HFFc6 (cell line): ENCODE data around the gene COQ8B. TPM values are rescaled to one million over a fixed set of nuclear protein-coding genes. Genes with fewer than 3 reads are reported as not detected.
"Not testable (repeated sequence)": the region's sequence is repeated elsewhere in the genome, so short reads cannot be mapped to it uniquely, and the experiment has no call there.

ENCODE experiments used
- DNase-seq: peaks from one replicate; pipeline ENCODE4 v3.0.0-alpha.2; 2018
- H3K27ac Mint-ChIP-seq: 2 replicates; pipeline ENCODE4 v1.8.0; 2020; ENCODE audit warnings: mild to moderate bottlenecking, mixed read lengths
- H3K27me3 Mint-ChIP-seq: 2 replicates; pipeline ENCODE4 v1.8.0; 2021; ENCODE audit warnings: mild to moderate bottlenecking, moderate library complexity, mixed read lengths; ENCODE audit not compliant: insufficient read depth
- H3K36me3 Mint-ChIP-seq: 2 replicates; pipeline ENCODE4 v1.8.0; 2021; ENCODE audit warnings: low read depth, mixed read lengths
- H3K4me1 Mint-ChIP-seq: 2 replicates; pipeline ENCODE4 v1.8.0; 2020; ENCODE audit warnings: low read depth, mixed read lengths
- H3K4me3 Mint-ChIP-seq: 2 replicates; pipeline ENCODE4 v1.8.0; 2020; ENCODE audit warnings: mild to moderate bottlenecking, moderate library complexity, mixed read lengths
- H3K9me3 Mint-ChIP-seq: 2 replicates; pipeline ENCODE4 v1.8.0; 2020; ENCODE audit warnings: mild to moderate bottlenecking, mixed read lengths
- long read RNA-seq: library from polyadenylated mRNA; unstranded; transcript quantifications from one replicate; pipeline ENCODE4 v2.0.0, GENCODE V29; 2019
- total RNA-seq, 6 experiments: library from RNA; stranded (reverse); fragmentation: NEBNext Ultra II Directional; extraction: Animal tissue kit (Norgen Biotek cat#: 25700); gene quantifications; 2 replicates in 1 of 6; 3 replicates in 5 of 6; pipeline ENCODE4 v1.2.3, GENCODE V29; 2021
- TF ChIP-seq, protein P1 (sequence below): fragments of 200-600 bp; sonication (generic); IDR thresholded peaks from 2 replicates; pipeline ENCODE4 v1.5.0; 2021; ENCODE audit warnings: antibody characterized with exemption, mild to moderate bottlenecking

COQ8B gene
- 10 to 100 TPM; 19.8 to 28.6 (median 23.6) TPM for total RNA-seq
- long read RNA-seq, partial matches to known transcripts, result 6 of 22 reads
- long read RNA-seq, other reads (novel, unspliced or antisense), result 15 of 22 reads

DNA sequence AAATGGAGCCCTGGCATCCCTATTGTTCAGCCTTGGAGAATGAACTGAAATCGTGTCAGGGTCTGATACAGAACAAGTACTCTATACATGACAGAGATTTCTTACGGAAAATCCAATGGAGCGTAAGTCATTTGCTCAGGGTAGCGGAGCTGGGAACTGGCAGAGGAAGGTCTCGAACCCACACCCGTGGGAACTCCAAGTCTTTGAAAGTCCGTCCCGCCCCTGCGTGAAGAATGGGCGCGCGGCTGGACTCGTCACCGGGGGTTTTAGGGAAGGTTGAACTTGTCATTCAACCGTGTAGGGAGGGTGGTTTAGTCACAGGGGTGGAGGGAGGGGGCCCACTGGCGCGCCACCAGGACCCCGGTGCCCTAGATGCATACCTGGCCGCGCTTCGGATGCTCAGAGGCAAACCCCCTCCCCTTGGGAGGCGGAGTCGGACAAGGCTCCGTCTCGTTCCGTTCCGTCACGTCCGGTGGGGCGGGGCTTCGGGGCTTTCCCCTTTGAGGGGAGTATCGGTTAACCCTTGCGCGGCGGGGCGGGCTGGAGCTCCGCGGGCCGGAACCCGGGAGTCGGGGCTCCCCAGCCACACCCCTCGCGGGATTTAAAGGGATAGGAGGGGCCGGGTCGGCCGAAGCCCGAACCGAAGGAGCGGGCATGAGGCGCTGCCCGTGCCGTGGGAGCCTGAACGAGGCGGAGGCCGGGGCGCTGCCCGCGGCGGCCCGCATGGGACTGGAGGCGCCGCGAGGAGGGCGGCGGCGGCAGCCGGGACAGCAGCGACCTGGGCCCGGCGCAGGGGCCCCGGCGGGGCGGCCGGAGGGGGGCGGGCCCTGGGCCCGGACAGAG is at the start of gene COQ8B, which contains the start of gene ITPKC:
TSS of gene COQ8B (minus strand) at position 405 of the 843 bp plus-strand sequence. CDS start 2,254 bp downstream, outside the sequence.
TSS of gene ITPKC (plus strand) at position 631 of the 843 bp plus-strand sequence. CDS start at position 655, 24 bp downstream.
- peaks cover 14% of the 10 kb centered on the region for H3K36me3 Mint-ChIP-seq
- peak; percentile 95 for DNase-seq
- H3K27ac Mint-ChIP-seq, result peak within 1 kb of the TSS; percentile 100
- TF ChIP-seq, protein P1, sequence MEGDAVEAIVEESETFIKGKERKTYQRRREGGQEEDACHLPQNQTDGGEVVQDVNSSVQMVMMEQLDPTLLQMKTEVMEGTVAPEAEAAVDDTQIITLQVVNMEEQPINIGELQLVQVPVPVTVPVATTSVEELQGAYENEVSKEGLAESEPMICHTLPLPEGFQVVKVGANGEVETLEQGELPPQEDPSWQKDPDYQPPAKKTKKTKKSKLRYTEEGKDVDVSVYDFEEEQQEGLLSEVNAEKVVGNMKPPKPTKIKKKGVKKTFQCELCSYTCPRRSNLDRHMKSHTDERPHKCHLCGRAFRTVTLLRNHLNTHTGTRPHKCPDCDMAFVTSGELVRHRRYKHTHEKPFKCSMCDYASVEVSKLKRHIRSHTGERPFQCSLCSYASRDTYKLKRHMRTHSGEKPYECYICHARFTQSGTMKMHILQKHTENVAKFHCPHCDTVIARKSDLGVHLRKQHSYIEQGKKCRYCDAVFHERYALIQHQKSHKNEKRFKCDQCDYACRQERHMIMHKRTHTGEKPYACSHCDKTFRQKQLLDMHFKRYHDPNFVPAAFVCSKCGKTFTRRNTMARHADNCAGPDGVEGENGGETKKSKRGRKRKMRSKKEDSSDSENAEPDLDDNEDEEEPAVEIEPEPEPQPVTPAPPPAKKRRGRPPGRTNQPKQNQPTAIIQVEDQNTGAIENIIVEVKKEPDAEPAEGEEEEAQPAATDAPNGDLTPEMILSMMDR, result peak; percentile 13; the same call in 1 of the 2 replicates
- peaks cover 3% of the 10 kb centered on the region for H3K27me3 Mint-ChIP-seq
- H3K4me3 Mint-ChIP-seq, result peak within 1 kb of the TSS; percentile 97
- H3K9me3 Mint-ChIP-seq, result no peaks in the 10 kb centered on the region
- peaks cover 57% of the 10 kb centered on the region for H3K4me1 Mint-ChIP-seq

DNA sequence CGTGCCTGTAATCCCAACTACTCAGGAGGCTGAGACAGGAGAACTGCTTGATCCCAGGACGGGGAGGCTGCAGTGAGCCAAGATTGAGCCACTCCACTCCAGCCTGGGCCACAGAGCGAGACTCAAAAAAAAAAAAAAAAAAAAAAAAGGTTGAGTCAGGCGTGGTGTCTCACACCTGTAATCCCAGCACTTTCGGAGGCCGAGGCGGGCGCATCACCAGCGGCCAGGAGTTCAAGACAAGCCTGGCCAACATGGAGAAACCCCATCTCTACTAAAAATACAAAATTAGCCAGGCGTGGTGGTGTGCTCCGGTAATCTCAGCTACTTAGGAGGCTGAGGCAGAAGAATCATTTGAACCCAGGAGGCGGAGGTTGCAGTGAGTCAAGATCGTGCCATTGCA is 49.7 kb upstream of the COQ8B start:
- H3K27me3 Mint-ChIP-seq, DNase-seq, H3K9me3 Mint-ChIP-seq, H3K4me1 Mint-ChIP-seq, H3K4me3 Mint-ChIP-seq, H3K27ac Mint-ChIP-seq: not testable (repeated sequence)
- peaks cover 33% of the 10 kb centered on the region for H3K36me3 Mint-ChIP-seq

DNA sequence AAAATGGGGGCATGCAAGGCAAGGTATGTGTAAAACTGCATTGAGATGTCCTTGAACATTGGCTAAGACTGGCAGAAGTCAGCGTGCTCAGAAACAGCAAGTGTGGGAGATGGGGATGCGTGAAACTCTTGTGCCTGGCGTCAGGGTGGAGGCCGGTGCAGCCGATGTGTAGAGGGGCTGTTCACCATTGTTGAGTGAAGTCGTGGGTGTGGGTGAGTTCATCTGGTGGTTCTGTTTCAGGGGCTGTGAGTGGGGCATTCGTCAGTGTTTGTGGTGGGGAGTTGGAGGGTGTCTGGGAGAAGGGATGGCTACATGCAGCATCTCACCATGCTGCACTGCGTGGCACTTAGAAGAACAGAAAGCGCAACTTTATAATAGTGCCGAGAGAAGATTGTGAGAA is 47.3 kb upstream of the COQ8B start:
- Mint-ChIP-seq H3K27ac (no peak overlapping the region), H3K9me3 (no peaks in the 10 kb centered on the region), H3K36me3 (peaks cover 42% of the 10 kb centered on the region), H3K27me3 (peaks cover 3% of the 10 kb centered on the region; the same call in 1 of the 2 replicates), H3K4me1 (no peaks in the 10 kb centered on the region), H3K4me3 (no peak overlapping the region)
- TF ChIP-seq, protein P1, result no peak
- no peak for DNase-seq

DNA sequence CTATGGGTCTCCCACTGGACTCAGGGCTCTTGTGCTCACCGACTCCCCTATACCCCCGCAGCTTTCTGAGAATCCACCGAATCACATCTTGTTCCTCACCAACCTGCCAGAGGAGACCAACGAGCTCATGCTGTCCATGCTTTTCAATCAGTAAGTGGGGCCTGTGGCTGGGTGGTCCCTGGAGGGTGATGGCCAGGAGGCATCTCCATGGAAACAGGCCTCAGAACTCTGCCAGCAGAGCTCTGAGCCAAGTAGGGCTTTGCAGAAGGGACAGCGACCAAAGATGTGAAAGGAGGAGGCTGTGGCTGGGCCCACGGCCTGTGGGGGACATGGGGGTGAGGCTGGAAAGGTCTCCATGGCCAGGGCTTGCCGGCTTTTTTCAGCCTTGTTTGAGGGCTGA is 46.8 kb upstream of the COQ8B start:
- Mint-ChIP-seq H3K27ac (no peak overlapping the region), H3K36me3 (peaks cover 43% of the 10 kb centered on the region), H3K4me1 (no peaks in the 10 kb centered on the region), H3K27me3 (peaks cover 3% of the 10 kb centered on the region; the same call in 1 of the 2 replicates), H3K9me3 (no peaks in the 10 kb centered on the region), H3K4me3 (no peak overlapping the region)
- no peak for DNase-seq
- TF ChIP-seq, protein P1, result no peak

DNA sequence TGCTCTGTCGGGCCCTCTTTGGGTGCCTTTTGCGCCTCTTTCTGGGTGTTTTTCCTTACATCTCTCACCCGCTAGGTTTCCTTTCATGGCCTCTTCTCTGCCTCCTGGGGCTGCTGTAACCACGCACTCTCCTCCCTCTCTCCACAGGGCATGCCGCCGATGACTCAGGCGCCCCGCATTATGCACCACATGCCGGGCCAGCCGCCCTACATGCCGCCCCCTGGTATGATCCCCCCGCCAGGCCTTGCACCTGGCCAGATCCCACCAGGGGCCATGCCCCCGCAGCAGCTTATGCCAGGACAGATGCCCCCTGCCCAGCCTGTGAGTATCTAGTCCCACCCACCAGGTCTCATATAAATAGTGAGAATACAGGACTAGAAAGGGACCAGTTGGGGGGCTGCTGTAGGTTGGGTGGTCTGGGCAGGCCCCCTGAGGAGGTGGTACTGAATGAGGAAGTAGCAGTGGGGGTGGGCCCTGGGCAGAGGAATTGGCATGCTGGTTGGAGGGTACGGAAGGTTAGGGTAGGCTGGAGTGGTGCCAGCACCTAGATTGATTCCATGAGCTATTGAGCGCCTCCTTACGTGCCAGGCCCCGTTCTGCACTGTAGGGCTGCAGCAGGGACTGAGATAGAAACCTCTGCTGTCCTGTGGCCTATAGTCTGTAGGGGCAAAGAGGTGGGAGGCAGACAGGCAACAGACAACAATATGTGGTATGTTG is 46.2 kb upstream of the COQ8B start:
- Mint-ChIP-seq H3K27ac (no peak overlapping the region; the same call in 1 of the 2 replicates), H3K36me3 (peaks cover 47% of the 10 kb centered on the region), H3K9me3 (no peaks in the 10 kb centered on the region), H3K4me3 (no peak overlapping the region), H3K4me1 (no peaks in the 10 kb centered on the region), H3K27me3 (peaks cover 3% of the 10 kb centered on the region; the same call in 1 of the 2 replicates)
- no peak for DNase-seq
- TF ChIP-seq, protein P1, result no peak
